ENCODE measurements around the gene SPOCD1. TPM values are rescaled to one million over a fixed set of nuclear protein-coding genes. Genes with fewer than 3 reads are reported as not detected.

The SPOCD1 gene
- total and polyA plus RNA-seq, 4 experiments from 2014 or later = 0.61 to 0.94 TPM; not detected in 2

- no peak overlapping the region for H3K27ac ChIP-seq (ENCODE audit: low read depth, low read length)
- CTCF ChIA-PET (ENCODE audit: partially characterized antibody) = interaction anchor here (2.0 kb wide), 1 partner anchor 30 kb away, joined by 6 read pairs; no protein-coding TSS in a partner anchor
- Mint-ChIP-seq H3K27me3 (no peaks in the 10 kb centered on the region), H3K4me3 (no peak overlapping the region), H3K36me3 (no peaks in the 10 kb centered on the region), H3K4me1 (peaks cover 9 to 29% (median 16%) of the 10 kb centered on the region in 4 donors), H3K27ac (no peak overlapping the region), H3K9me3 (no peaks in the 10 kb centered on the region)
- no peaks in the 10 kb centered on the region for H3K36me3 ChIP-seq (ENCODE audit: insufficient read depth, low read length)
- H3K4me1 ChIP-seq (ENCODE audit: insufficient read depth, low read length) = peaks cover 35% of the 10 kb centered on the region
- POLR2A ChIA-PET (ENCODE audit: partially characterized antibody) = no interaction called here
- no peak overlapping the region for H3K4me3 ChIP-seq (ENCODE audit: low read length in 2 of 2)
- DNase-seq = no peak
- intact Hi-C loops (cut with micrococcal nuclease) = no loop called here
- H3K9me3 ChIP-seq (ENCODE audit: control insufficient read depth in 1 of 2, low read length in 2 of 2) = no peaks in the 10 kb centered on the region
- peaks cover 10% of the 10 kb centered on the region for H3K27me3 ChIP-seq (ENCODE audit: insufficient read depth, low read length)
Observed at GRCh38 chr1:31758823-31759222, 57.0 kb downstream of the SPOCD1 start.

DNA sequence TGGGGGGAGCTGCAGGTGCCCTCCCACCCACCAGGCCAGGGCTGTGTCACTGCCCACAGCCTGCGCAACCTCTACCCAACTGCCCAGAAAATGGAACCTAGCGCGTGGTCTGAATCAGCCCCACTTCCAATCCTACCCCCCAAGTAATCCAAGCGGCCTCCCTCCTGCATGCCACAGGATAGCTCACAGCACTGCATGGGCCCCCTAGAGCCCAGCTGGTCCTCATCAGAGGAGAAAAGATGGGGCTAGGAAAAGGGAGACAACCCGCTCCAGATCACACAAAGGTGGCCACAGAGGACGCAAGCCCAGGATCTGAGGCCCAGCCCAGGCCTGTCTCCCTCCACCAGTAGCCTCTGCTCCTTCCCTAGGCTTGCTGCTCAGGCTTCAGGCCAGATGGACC, 57.8 kb downstream of the SPOCD1 start:
- Histone ChIP-seq H3K27me3 (ENCODE audit: insufficient read depth, low read length) (peaks cover 7% of the 10 kb centered on the region), H3K27ac (ENCODE audit: low read depth, low read length) (no peak overlapping the region), H3K4me3 (ENCODE audit: low read length in 2 of 2) (no peak overlapping the region), H3K9me3 (ENCODE audit: control insufficient read depth in 1 of 2, low read length in 2 of 2) (no peaks in the 10 kb centered on the region), H3K4me1 (ENCODE audit: insufficient read depth, low read length) (peaks cover 28% of the 10 kb centered on the region), H3K36me3 (ENCODE audit: insufficient read depth, low read length) (no peaks in the 10 kb centered on the region)
- intact Hi-C loops (cut with micrococcal nuclease) = no loop called here
- CTCF ChIA-PET (ENCODE audit: partially characterized antibody) = interaction anchor here (1.2 to 2.0 kb wide), 2 partner anchors 9 to 31 kb away, joined by 3 to 6 read pairs; no protein-coding TSS in a partner anchor
- POLR2A ChIA-PET (ENCODE audit: partially characterized antibody) = no interaction called here
- Mint-ChIP-seq H3K27ac (peak overlapping the region in 2 of 7 donors; percentile 22 to 63), H3K4me3 (peak overlapping the region in 1 of 8 donors; percentile 54), H3K9me3 (no peaks in the 10 kb centered on the region), H3K36me3 (no peaks in the 10 kb centered on the region), H3K4me1 (peaks cover 7 to 23% (median 12%) of the 10 kb centered on the region in 4 donors), H3K27me3 (no peaks in the 10 kb centered on the region)
- no peak for DNase-seq

DNA sequence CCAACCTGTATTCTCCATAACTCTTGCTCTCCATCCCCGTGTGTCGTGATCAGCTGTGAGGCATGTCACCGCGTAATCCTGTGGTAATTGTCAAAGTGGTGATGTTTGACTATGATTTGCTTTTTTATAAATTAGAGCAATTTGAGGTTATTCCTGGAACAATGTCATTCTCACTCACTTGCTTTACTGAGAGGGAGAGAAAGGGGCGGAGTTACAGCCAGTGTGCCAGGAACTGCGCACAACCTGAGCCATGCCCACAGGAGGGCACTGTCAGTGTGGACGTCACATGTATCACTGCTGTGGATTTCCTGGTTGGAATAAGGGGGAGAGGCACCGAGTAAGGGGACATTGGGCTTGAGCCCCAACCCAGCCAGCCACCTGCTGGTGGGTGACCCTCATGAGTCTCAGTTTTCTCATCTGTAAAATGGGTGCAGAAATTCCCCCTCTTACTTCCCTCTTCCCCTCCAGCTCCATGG, 58.6 kb downstream of the SPOCD1 start:
- H3K27ac ChIP-seq (ENCODE audit: low read depth, low read length) = no peak overlapping the region
- H3K36me3 Mint-ChIP-seq = no peaks in the 10 kb centered on the region
- H3K36me3 ChIP-seq (ENCODE audit: insufficient read depth, low read length) = no peaks in the 10 kb centered on the region
- H3K27ac Mint-ChIP-seq = peak overlapping the region in 1 of 7 donors; percentile 63
- H3K27me3 Mint-ChIP-seq = no peaks in the 10 kb centered on the region
- no peak overlapping the region for H3K4me3 ChIP-seq (ENCODE audit: low read length in 2 of 2)
- no peak for DNase-seq
- ChIA-PET CTCF (ENCODE audit: partially characterized antibody) (interaction anchor here (1.2 to 2.0 kb wide), 3 partner anchors 9 to 32 kb away, joined by 3 to 6 read pairs (median 4); no protein-coding TSS in a partner anchor), POLR2A (ENCODE audit: partially characterized antibody) (no interaction called here)
- H3K4me1 ChIP-seq (ENCODE audit: insufficient read depth, low read length) = peaks cover 22% of the 10 kb centered on the region
- peak overlapping the region in 1 of 8 donors; percentile 54 for H3K4me3 Mint-ChIP-seq
- no peaks in the 10 kb centered on the region for H3K9me3 ChIP-seq (ENCODE audit: control insufficient read depth in 1 of 2, low read length in 2 of 2)
- peaks cover 7 to 20% (median 11%) of the 10 kb centered on the region in 4 donors for H3K4me1 Mint-ChIP-seq
- H3K9me3 Mint-ChIP-seq = no peaks in the 10 kb centered on the region
- H3K27me3 ChIP-seq (ENCODE audit: insufficient read depth, low read length) = peaks cover 2% of the 10 kb centered on the region
- intact Hi-C loops (cut with micrococcal nuclease) = no loop called here

GRCh38 chr1:31756578-31756977, 59.2 kb downstream of the SPOCD1 start:
- CTCF ChIA-PET (ENCODE audit: partially characterized antibody) = interaction anchor here (1.2 kb wide), 1 partner anchor 11 kb away, joined by 4 read pairs; no protein-coding TSS in a partner anchor
- Mint-ChIP-seq H3K9me3 (no peaks in the 10 kb centered on the region), H3K4me3 (no peak overlapping the region), H3K27ac (no peak overlapping the region), H3K36me3 (no peaks in the 10 kb centered on the region), H3K4me1 (peaks cover 8 to 20% (median 13%) of the 10 kb centered on the region in 4 donors), H3K27me3 (peaks cover 0 to 2% of the 10 kb centered on the region in 2 donors)
- no peak overlapping the region for H3K4me3 ChIP-seq (ENCODE audit: low read length in 2 of 2)
- no peaks in the 10 kb centered on the region for H3K9me3 ChIP-seq (ENCODE audit: control insufficient read depth in 1 of 2, low read length in 2 of 2)
- H3K27me3 ChIP-seq (ENCODE audit: insufficient read depth, low read length) = no peaks in the 10 kb centered on the region
- no peak for DNase-seq
- intact Hi-C loops (cut with micrococcal nuclease) = no loop called here
- POLR2A ChIA-PET (ENCODE audit: partially characterized antibody) = no interaction called here
- H3K4me1 ChIP-seq (ENCODE audit: insufficient read depth, low read length) = peaks cover 22% of the 10 kb centered on the region
- H3K27ac ChIP-seq (ENCODE audit: low read depth, low read length) = no peak overlapping the region
- H3K36me3 ChIP-seq (ENCODE audit: insufficient read depth, low read length) = no peaks in the 10 kb centered on the region

DNA sequence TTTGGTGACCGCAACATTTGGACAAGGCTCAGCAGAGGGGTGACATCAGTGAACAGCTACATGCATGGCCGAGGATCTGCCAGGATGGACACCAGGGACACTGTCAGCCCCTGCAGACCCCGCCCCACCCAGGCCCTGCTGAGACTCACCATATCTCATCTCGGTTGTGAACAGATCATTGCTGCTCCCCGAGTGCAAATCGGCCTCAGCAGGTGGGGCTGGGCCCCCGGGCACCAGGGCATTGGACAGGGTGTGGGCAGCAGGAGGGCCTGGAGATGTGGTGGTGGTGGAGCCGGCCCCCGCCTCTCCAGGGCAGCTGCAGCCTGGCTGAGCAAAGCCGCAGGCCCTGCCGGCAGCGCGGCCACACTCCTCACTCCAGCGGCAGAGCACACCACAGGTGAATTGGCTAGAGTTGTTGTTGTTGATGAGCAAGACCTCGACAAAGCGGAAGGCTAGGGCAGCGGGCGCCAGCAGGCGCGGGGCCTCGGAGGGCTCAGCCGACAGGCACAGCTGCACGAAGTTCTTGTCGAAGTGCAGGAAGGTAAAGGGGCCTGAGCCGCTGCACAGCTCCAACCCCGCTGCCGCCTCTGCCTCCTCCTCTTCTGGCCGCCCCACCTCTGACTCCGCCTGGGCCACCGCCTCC, 59.9 kb downstream of the SPOCD1 start:
- H3K4me3 ChIP-seq (ENCODE audit: low read length in 2 of 2) = no peak overlapping the region
- H3K27me3 Mint-ChIP-seq = peaks cover 0 to 2% of the 10 kb centered on the region in 2 donors
- no peaks in the 10 kb centered on the region for H3K36me3 ChIP-seq (ENCODE audit: insufficient read depth, low read length)
- POLR2A ChIA-PET (ENCODE audit: partially characterized antibody) = no interaction called here
- peaks cover 11 to 20% (median 14%) of the 10 kb centered on the region in 4 donors for H3K4me1 Mint-ChIP-seq
- no peak overlapping the region for H3K4me3 Mint-ChIP-seq
- H3K27ac Mint-ChIP-seq = no peak overlapping the region
- peaks cover 20% of the 10 kb centered on the region for H3K4me1 ChIP-seq (ENCODE audit: insufficient read depth, low read length)
- H3K27ac ChIP-seq (ENCODE audit: low read depth, low read length) = no peak overlapping the region
- no peak for DNase-seq
- H3K27me3 ChIP-seq (ENCODE audit: insufficient read depth, low read length) = no peaks in the 10 kb centered on the region
- no peaks in the 10 kb centered on the region for H3K9me3 Mint-ChIP-seq
- no peaks in the 10 kb centered on the region for H3K36me3 Mint-ChIP-seq
- CTCF ChIA-PET (ENCODE audit: partially characterized antibody) = interaction anchor here (1.6 kb wide), 1 partner anchor 33 kb away, joined by 4 read pairs; no protein-coding TSS in a partner anchor
- no peaks in the 10 kb centered on the region for H3K9me3 ChIP-seq (ENCODE audit: control insufficient read depth in 1 of 2, low read length in 2 of 2)
- intact Hi-C loops (cut with micrococcal nuclease) = no loop called here

- Histone ChIP-seq H3K27ac (ENCODE audit: low read depth, low read length) (no peak overlapping the region), H3K9me3 (ENCODE audit: control insufficient read depth in 1 of 2, low read length in 2 of 2) (no peaks in the 10 kb centered on the region), H3K4me3 (ENCODE audit: low read length in 2 of 2) (no peak overlapping the region), H3K36me3 (ENCODE audit: insufficient read depth, low read length) (no peaks in the 10 kb centered on the region), H3K27me3 (ENCODE audit: insufficient read depth, low read length) (no peaks in the 10 kb centered on the region), H3K4me1 (ENCODE audit: insufficient read depth, low read length) (peaks cover 24% of the 10 kb centered on the region)
- H3K27ac Mint-ChIP-seq = no peak overlapping the region
- DNase-seq = no peak
- H3K36me3 Mint-ChIP-seq = no peaks in the 10 kb centered on the region
- peaks cover 11 to 24% (median 19%) of the 10 kb centered on the region in 4 donors for H3K4me1 Mint-ChIP-seq
- intact Hi-C loops (cut with micrococcal nuclease) = no loop called here
- no peak overlapping the region for H3K4me3 Mint-ChIP-seq
- CTCF ChIA-PET (ENCODE audit: partially characterized antibody) = interaction anchor here (1.6 kb wide), 1 partner anchor 34 kb away, joined by 4 read pairs; no protein-coding TSS in a partner anchor
- H3K27me3 Mint-ChIP-seq = peaks cover 0 to 2% of the 10 kb centered on the region in 2 donors
- POLR2A ChIA-PET (ENCODE audit: partially characterized antibody) = no interaction called here
- no peaks in the 10 kb centered on the region for H3K9me3 Mint-ChIP-seq
Observed at GRCh38 chr1:31755197-31755611, 60.6 kb downstream of the SPOCD1 start.

- H3K27ac ChIP-seq (ENCODE audit: low read depth, low read length) = no peak overlapping the region
- H3K4me1 ChIP-seq (ENCODE audit: insufficient read depth, low read length) = peaks cover 21% of the 10 kb centered on the region
- H3K27me3 ChIP-seq (ENCODE audit: insufficient read depth, low read length) = no peaks in the 10 kb centered on the region
- Mint-ChIP-seq H3K27ac (peak overlapping the region in 1 of 7 donors; percentile 13), H3K27me3 (peaks cover 0 to 2% of the 10 kb centered on the region in 2 donors), H3K4me1 (peaks cover 10 to 25% (median 20%) of the 10 kb centered on the region in 4 donors), H3K36me3 (no peaks in the 10 kb centered on the region), H3K4me3 (no peak overlapping the region), H3K9me3 (no peaks in the 10 kb centered on the region)
- no peaks in the 10 kb centered on the region for H3K9me3 ChIP-seq (ENCODE audit: control insufficient read depth in 1 of 2, low read length in 2 of 2)
- H3K36me3 ChIP-seq (ENCODE audit: insufficient read depth, low read length) = no peaks in the 10 kb centered on the region
- no peak overlapping the region for H3K4me3 ChIP-seq (ENCODE audit: low read length in 2 of 2)
- intact Hi-C loops (cut with micrococcal nuclease) = no loop called here
- ChIA-PET CTCF (ENCODE audit: partially characterized antibody) (interaction anchor here (1.2 kb wide), 1 partner anchor 9 kb away, joined by 6 read pairs; no protein-coding TSS in a partner anchor), POLR2A (ENCODE audit: partially characterized antibody) (interaction anchor here (0.6 kb wide), 1 partner anchor 16 kb away, joined by 3 read pairs; no protein-coding TSS in a partner anchor)
- no peak for DNase-seq
Observed at GRCh38 chr1:31754397-31754796, 61.4 kb downstream of the SPOCD1 start.

Measured in CD4-positive, alpha-beta memory T cell (primary cell).